Omental fat pad (tissue), 4 donors: ENCODE results near the gene TMEM207. TPM values are rescaled to one million over a fixed set of nuclear protein-coding genes. Genes with fewer than 3 reads are reported as not detected.
"Not testable (repeated sequence)": the region's sequence is repeated elsewhere in the genome, so short reads cannot be mapped to it uniquely, and the experiment has no call there.

Source experiments
- ATAC-seq: fragments of 150-250 bp; one replicate; pipeline ENCODE4 v1.9.1; 2016; ENCODE audit warnings: mild to moderate bottlenecking, moderate library complexity; ENCODE audit not compliant: low FRiP score
- DNase-seq: peaks from one replicate; pipeline ENCODE4 v3.0.0-alpha.2; 2019; ENCODE audit warnings: low spot score
- CTCF ChIP-seq, 3 donors: fragments of 450-650 bp; IDR thresholded peaks; one replicate each; pipeline ENCODE4 v1.5.1; 2016 to 2017; ENCODE audit warnings: antibody characterized with exemption in 3 of 3, mild to moderate bottlenecking in 3 of 3, moderate library complexity in 2 of 3
- total RNA-seq, 4 donors: library from RNA; depleted of rRNA; stranded (reverse); fragments of >200 nt; gene quantifications; one replicate each; pipeline ENCODE4 v1.1.0, GENCODE V29; 2016

Gene TMEM207
- total RNA-seq, 4 donors from 2014 or later = not detected

DNA sequence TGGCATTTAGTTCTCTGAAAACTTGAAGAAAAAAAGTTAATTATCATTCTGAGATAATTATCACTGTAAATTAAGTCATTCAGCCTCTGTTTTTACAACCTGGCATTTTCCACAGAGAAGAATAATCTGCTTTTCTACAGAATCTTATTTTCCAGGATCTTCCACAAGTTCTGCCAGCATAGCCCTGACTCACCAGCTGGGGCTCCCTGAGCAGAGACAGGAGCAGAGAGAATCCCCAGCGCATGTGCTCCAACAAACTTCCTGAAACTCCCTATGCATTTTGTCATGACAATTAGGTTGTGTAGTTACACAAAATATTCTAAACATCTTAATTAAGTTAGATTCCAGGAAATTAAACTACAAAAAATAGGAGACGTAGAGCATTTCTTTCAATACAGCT is 32.1 kb upstream of the TMEM207 start:
- DNase-seq (no peak), ATAC-seq (no peak)
- TF ChIP-seq CTCF (IDR thresholded peaks at IDR 0.05) = no peak

DNA sequence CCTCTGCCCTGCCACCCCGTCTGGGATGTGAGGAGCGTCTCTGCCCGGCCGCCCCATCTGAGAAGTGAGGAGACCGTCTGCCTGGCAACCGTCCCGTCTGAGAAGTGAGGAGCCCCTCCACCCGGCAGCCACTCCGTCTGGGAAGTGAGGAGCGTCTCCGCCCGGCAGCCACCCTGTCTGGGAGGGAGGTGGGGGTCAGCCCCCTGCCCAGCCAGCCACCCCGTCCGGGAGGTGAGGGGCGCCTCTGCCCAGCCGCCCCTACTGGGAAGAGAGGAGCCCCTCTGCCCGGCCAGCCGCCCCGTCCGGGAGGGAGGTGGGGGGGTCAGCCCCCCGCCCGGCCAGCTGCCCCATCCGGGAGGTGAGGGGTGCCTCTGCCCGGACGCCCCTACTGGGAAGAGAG is 23.6 kb upstream of the TMEM207 start:
- not testable (repeated sequence) for ATAC-seq, DNase-seq

GRCh38 chr3:190467922-190468321 is 18.2 kb upstream of the TMEM207 start:
- ATAC-seq (no peak), DNase-seq (no peak)
- TF ChIP-seq CTCF (IDR thresholded peaks at IDR 0.05) = no peak

DNA sequence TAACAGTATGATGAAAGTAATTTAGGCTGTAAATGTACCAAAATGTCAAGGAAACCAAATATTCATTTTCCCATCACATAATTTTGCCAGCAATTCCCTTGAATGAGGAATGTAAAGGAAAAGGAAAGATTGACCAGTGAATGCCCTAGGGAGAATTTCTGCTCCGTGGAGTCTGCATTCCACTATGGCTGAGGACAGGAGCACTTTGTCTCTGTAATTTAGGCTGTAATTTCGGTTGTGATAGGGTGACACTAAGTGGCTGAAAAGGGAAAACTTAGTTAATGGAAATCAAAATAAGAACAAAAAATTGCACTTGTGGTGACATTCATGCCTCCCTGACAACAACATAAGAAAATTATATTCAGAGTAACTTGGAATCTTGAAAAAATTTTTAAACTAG is 8.3 kb upstream of the TMEM207 start:
- ATAC-seq = no peak
- TF ChIP-seq CTCF (IDR thresholded peaks at IDR 0.05) = no peak
- DNase-seq = no peak

- ATAC-seq (no peak), DNase-seq (no peak)
- no peak for TF ChIP-seq CTCF (IDR thresholded peaks at IDR 0.05)
These were observed 7.1 kb upstream of the TMEM207 start for GRCh38 chr3:190456770-190457169.

GRCh38 chr3:190455828-190456227 is 6.1 kb upstream of the TMEM207 start:
- TF ChIP-seq CTCF (IDR thresholded peaks at IDR 0.05) = no peak

GRCh38 chr3:190448256-190448655 is 1.4 kb downstream of the TMEM207 start:
- DNase-seq = no peak

More at GRCh38 chr3:190455828-190456227, 6.1 kb upstream of the TMEM207 start:
- DNase-seq (no peak), ATAC-seq (no peak)

More at GRCh38 chr3:190448256-190448655, 1.4 kb downstream of the TMEM207 start:
- TF ChIP-seq CTCF (IDR thresholded peaks at IDR 0.05) = no peak
- ATAC-seq = no peak
